ENCODE data around the gene CISTR.
A peak's percentile ranks its signal among the peaks of the same experiment; 100 is the strongest.
"Not testable (repeated sequence)": the region's sequence is repeated elsewhere in the genome, so short reads cannot be mapped to it uniquely, and the experiment has no call there.

The CISTR gene

DNA sequence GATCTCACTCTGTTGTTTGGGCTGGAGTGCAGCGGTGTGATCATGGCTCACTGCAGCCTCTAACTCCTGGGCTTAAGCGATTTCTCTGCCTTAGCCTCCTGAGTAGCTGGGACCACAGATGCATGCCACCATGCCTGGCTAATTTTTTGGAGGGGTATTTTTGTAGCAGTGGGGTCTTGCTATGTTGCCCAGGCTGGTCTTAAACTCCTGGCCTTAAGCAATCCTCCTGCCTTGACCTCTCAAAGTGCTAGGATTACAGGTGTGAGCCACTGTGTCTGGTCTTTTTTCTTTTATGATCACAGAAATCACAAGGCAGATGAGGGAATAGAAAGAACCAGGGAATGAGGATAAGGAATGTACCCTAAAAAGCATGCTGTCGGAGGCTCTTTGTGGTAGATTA lies 11.0 kb upstream of the CISTR start:
- DNase-seq: not testable (repeated sequence)

- DNase-seq: no peak
Observed at GRCh38 chr12:53761306-53761705, 9.5 kb upstream of the CISTR start.

- DNase-seq: no peak
Observed at GRCh38 chr12:53759261-53759660, 7.5 kb upstream of the CISTR start.

- no peak for DNase-seq
Observed at GRCh38 chr12:53758730-53759103, 6.9 kb upstream of the CISTR start.

DNA sequence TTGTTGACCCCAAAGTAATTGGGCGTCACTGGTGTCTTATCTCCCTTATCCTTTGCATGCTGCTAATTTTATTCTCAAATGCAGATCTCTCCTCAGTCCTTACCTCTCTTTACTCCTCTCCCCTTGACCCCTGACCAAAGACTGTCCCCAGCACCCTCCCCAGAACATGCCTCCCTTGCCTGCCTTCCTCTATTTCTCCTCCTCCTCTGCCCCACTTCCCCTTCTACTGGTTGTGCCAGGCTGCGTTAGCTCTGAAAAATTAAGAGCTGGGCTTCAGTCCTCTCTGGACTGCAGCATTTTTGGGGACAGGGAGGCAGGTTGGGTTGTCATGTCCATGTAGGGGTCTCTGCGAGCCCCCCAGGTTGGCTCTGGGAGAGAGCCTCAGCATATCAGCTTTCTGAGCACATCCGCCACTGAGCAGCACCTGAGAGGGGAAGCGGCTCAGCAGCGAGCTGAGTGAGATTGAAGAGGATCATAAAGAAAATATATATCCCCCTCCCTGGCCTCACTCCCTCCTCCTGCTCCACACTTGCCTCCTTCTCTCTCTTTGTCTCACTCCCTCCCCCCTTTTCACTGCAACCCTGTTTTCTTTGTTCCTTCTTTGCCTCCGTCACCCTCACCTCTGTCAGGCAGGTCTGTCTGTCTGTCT lies 6.4 kb upstream of the CISTR start:
- no peak for DNase-seq

- no peak for DNase-seq
Observed at GRCh38 chr12:53757101-53757770, 5.5 kb upstream of the CISTR start.

GRCh38 chr12:53756300-53757100 lies 4.7 kb upstream of the CISTR start:
- DNase-seq: no peak

DNA sequence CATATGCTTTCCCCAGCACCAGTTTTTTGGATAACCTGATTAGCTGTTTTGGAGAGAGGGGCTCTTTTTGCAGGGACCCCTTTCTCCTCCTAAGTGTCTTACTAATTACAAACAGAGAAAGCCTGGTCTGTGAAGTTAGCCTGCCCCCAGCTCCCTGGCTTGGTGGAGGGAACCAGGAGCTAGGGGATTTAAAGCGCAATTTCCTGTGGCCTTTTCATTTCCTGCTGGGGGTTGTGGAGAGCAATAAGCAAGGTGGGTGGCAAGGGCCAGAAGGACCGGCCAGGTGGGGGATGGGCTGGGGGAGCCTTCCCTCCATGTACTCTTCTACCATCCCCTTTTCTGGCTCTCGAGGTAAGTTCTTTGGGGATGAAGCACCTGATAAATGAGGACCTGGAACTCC lies 4.1 kb upstream of the CISTR start:
- DNase-seq: no peak

GRCh38 chr12:53755451-53755891 lies 3.7 kb upstream of the CISTR start:
- DNase-seq: no peak

- peak; percentile 47 for DNase-seq
Observed at GRCh38 chr12:53754633-53755264, 3.0 kb upstream of the CISTR start.

DNA sequence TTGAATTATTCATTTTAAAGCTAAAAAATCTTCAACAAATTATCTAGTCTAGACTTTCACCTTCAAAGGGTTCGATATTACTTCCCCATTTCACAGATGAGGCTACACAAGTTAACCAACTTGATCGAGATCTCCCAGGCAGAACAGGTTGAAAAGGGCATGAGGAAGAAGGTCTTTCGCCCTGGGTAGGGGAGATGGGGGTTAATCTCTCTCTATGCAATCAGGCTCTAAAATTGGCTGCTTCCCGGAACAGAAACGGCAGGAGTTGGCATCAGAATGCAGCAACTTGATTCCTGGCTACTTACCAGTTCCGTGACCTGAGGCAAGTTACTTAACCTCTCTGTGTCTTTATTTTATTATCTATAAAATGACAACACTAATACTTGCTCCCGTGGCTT lies 2.4 kb upstream of the CISTR start:
- no peak for DNase-seq

DNA sequence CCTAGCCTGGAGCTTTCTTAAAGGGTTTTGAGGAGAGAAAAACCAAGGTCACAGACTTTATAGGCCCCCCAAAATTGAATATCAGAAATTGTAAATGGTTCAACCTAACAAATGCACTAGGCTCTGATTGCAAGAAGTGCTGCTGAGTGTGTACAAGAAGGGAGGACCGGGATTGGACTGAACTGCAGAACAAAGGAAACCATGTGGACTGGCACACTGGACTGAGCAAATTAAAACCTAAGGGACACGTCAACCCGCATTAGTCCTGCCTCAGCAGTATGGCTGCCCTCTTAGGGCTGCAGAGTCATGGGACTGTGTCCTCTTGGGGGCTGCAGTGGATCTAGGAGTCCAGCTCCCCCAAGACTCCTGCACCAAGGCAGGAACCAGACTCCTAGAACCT lies 842 bp upstream of the CISTR start:
- DNase-seq: no peak

- no peak for DNase-seq
Observed at GRCh38 chr12:53752192-53752601, 418 bp upstream of the CISTR start.

GRCh38 chr12:53750812-53751335 lies 905 bp downstream of the CISTR start:
- no peak for DNase-seq

DNA sequence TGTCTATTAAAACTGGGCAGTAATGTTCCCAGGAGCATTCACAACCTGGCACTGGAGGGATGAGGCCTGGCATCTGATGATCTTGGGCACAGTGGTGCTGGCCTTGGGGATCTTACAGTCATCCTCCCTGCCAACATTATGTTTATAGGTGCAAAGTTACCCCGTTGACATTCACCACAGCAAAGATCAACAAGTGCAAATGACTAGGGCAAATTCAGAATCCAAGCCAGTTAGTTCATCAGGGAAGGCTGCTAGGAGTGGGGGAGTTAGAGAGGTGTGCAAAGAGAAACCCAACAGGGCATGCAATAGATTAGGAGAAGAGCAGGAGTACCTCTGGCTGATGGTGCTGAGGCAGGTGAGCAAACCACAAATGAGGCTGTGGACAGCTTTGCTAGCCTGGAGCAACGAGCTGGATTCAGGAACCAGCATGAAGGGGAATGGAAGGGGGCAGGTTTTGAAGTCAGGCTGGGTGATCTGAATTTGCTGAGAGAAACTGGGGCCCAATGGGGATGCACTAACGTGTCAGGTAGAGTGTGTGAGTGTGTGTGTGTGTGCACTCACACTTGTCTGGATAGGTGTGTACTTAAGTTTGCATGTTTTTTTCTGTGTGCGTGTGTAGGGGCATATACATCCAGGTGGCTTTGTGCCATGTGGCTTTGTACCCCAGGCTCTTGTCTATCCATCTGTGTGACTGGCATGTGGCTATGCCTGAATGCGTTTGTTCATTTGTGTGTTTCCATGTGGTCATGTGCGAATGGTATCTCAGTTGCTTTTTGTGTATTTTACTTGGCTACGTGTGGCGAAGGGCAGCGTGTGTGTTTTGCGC lies 1.6 kb downstream of the CISTR start:
- peak; percentile 9 for DNase-seq

- no peak for DNase-seq
Observed at GRCh38 chr12:53748072-53748840, 3.5 kb downstream of the CISTR start.

DNA sequence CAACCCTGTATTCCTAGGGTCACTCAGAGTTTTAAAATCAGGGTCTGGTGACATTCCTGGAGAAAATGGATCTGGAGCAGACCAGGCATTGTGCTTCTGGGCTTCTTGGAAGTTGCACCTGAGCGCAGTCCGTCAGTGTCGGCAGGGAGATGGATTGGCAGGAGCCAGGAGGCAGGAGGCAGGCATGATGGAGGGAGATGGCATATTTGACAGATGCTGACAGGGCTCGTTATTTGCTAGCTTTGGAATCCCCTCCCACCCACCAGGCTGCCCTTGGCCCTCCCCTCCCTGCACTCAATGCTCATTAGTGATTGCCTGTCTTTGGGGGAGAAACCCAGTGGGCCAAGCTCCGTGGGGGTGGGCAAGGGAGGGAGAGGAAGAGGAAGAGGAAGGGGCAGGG lies 4.7 kb downstream of the CISTR start:
- no peak for DNase-seq

DNA sequence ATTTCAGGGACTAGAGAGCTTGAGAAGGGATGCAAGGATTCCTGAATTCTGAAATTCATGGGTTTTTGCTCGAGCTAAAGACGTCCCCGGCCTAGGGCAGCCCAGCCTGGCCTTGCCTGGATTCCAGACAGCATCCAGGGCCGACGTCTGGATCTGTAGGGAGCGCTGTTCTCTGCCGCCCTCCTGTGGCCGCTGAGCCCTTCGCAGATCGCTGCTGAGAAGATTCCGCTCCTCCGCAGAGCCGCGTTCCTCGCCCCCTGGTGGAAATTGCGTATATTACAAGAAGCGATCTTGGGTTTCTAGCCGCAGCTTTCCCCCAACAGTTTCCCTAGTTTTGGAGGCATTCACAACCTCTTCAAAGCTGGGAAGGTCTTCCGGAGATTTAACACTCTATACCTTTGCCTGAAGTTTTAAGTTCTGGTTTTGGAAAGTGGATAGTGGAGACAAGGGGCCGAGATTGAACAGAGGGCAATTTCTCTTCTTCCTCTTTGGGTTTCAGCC lies 5.1 kb downstream of the CISTR start:
- peak; percentile 35 for DNase-seq

- DNase-seq: no peak
Observed at GRCh38 chr12:53744751-53745150, 7.0 kb downstream of the CISTR start.

- DNase-seq: no peak
Observed at GRCh38 chr12:53744130-53744441, 7.7 kb downstream of the CISTR start.

All from DMS79 (cell line).